Neural progenitor cell (in vitro differentiated cells): Measurements from ENCODE around the gene PATJ.

ENCODE experiments used
- EZH2phosphoT487 ChIP-seq: fragments of 200-600 bp; sonication (generic); IDR thresholded peaks from 2 replicates; pipeline ENCODE4 v1.6.1; 2017; ENCODE audit warnings: antibody characterized with exemption
- TF ChIP-seq, protein P1 (sequence below): fragments of 200-600 bp; sonication (generic); IDR thresholded peaks from 2 replicates; pipeline ENCODE4 v1.5.1; 2017; ENCODE audit warnings: antibody characterized with exemption, mild to moderate bottlenecking

DNA sequence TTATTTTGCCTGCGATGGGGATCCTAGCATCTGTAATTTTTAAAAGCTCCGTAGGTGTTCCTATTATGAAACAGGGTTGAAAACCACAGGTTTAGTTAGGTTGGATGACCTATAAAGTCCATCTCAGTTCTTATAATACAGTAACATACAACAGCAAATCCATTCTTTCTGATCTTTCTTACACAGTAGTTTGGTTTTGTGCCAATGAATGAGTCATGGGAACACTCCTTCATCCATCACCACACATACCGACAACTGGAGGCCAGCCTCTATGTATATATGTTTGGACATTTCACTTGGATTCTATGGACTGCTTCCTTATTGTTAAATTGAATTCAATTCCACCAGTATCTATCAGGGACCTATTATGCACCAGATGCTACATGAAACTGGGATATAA is 334.0 kb downstream of the PATJ start:
- TF ChIP-seq EZH2phosphoT487 = no peak
- TF ChIP-seq, protein P1, sequence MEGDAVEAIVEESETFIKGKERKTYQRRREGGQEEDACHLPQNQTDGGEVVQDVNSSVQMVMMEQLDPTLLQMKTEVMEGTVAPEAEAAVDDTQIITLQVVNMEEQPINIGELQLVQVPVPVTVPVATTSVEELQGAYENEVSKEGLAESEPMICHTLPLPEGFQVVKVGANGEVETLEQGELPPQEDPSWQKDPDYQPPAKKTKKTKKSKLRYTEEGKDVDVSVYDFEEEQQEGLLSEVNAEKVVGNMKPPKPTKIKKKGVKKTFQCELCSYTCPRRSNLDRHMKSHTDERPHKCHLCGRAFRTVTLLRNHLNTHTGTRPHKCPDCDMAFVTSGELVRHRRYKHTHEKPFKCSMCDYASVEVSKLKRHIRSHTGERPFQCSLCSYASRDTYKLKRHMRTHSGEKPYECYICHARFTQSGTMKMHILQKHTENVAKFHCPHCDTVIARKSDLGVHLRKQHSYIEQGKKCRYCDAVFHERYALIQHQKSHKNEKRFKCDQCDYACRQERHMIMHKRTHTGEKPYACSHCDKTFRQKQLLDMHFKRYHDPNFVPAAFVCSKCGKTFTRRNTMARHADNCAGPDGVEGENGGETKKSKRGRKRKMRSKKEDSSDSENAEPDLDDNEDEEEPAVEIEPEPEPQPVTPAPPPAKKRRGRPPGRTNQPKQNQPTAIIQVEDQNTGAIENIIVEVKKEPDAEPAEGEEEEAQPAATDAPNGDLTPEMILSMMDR = no peak
